Measurements from ENCODE around the gene UBR4.

- no peak for TF ChIP-seq FOXM1 (IDR thresholded peaks at IDR 0.05; ENCODE audit: borderline replicate concordance)
- no peak for TF ChIP-seq CTBP1 (IDR thresholded peaks at IDR 0.05; ENCODE audit: borderline replicate concordance)
- no peak for TF ChIP-seq BHLHE40 (IDR thresholded peaks at IDR 0.05; ENCODE audit: borderline replicate concordance)
- no peak for TF ChIP-seq SP1 (IDR thresholded peaks at IDR 0.05)
Measured at GRCh38 chr1:19196331-19196730, 13.7 kb downstream of the UBR4 start.
